Measurements from ENCODE around the gene MTAP.

- TF ChIP-seq POLR2AphosphoS5 (IDR thresholded peaks at IDR 0.05; ENCODE audit: low read depth, low read length) (no peak), POLR2A (IDR thresholded peaks at IDR 0.05; ENCODE audit: low read depth, low read length) (no peak), TAF1 (IDR thresholded peaks at IDR 0.05; ENCODE audit: borderline replicate concordance, low read depth, low read length) (no peak)
These were observed 139.0 kb downstream of the MTAP start for GRCh38 chr9:21941337-21941995.

Measured in GM12892 (cell line).